HG02642 (cell line): Measurements from ENCODE around the gene LONRF2.

Experiments used
- ATAC-seq: cut with Tn5 transposase; IDR thresholded peaks from one replicate; pipeline ENCODE4 v1.9.1; 2021; ENCODE audit warnings: mild to moderate bottlenecking; ENCODE audit not compliant: unreplicated experiment, poor library complexity

Gene LONRF2

DNA sequence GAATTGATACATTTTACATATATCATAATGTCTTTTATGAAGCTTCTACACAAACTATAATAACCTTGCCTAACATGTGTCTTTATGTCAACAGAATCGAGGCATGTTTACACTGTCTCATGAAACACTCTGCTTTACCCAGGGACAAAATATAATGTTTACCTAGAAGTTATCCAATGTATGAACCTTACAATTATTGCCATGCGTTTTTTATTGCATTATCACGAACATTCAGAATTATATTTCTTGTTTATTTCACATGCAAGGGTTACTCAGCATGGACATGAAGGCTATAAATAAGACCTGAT lies 19.8 kb downstream of the LONRF2 start:
- no peak for ATAC-seq

DNA sequence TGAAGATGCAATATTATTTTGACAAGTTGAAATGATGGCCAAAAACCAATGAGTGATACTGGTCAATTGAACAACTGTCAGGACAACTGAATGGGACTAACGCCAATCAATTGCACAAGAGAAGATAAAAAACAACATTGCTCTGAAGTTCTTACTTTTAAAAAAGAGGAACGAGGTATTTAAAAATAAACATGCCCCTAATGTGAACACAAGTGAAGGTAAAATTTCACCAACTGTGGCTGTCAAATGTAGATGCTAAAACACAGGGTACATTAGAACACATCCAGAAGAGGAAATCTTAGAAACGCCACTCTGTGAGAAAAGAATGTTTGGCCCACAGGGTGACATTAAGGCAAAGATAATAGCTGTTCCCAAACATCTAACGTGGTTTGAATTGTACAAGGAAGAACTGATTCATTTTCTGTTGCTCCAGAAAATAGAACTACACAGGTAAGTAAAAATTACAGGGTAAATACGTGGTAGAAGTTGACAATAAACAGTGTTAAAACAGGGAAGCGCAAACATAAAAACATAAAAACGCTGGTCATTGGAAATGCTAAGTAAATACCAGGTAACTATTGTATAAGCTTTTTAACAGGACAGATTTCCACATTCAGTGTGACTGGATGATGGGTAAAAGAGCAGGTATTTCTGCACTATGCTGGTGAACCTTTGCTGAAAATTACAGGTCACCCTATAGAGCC lies 20.3 kb downstream of the LONRF2 start:
- ATAC-seq, result no peak

DNA sequence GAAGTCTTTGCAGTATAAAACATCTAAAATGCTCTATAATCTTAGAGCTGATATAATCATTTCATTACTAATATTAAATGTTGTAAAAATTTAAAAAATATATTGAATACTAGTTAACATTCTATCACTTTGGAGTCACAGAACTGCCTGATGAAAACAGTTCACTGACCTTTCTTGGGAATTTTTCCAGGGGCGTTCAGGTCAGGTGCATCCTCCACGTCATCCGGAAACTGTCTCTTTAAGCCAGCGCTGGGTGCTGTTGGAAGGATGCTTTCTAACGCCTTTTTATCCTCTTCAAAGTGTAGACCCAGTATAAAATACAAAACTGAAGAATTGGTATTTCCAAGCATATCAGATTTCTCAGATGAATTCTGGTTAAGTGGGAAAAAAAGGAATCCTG lies 22.8 kb downstream of the LONRF2 start:
- ATAC-seq, result no peak

DNA sequence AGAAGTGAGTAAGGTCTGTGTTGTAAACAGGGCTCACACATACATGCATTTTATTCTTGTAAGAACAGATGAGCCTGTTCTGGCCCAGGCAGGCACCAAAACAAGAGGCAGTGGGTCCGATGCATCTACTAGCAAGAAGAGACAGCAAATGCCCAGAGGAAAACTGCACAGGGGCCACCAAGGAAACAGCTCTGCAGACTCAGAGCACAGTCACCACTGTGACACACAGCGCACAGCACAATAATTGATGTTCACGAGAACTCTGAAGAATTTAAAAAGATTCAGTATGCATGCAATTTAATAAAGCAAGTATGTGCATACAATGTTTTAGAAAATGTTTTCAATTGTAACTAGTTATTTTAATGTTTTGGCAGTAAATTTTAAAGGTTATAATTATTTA lies 24.8 kb downstream of the LONRF2 start:
- no peak for ATAC-seq

DNA sequence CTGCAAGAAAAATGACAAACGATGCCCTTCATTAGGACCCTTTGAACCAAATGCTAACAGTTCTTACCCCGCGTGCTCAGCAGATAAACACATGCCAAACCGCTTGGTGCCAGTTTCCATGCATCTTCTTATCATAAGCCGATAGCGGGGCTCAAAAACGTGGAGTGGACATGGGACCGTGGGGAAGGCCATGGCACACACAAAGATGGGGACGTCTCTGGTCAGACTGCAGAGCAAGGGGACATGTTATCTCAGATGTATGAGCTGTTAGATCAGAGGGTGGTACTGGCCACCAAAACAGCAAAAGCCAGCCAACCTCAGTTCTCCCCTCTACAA lies 28.2 kb downstream of the LONRF2 start:
- ATAC-seq, result no peak

DNA sequence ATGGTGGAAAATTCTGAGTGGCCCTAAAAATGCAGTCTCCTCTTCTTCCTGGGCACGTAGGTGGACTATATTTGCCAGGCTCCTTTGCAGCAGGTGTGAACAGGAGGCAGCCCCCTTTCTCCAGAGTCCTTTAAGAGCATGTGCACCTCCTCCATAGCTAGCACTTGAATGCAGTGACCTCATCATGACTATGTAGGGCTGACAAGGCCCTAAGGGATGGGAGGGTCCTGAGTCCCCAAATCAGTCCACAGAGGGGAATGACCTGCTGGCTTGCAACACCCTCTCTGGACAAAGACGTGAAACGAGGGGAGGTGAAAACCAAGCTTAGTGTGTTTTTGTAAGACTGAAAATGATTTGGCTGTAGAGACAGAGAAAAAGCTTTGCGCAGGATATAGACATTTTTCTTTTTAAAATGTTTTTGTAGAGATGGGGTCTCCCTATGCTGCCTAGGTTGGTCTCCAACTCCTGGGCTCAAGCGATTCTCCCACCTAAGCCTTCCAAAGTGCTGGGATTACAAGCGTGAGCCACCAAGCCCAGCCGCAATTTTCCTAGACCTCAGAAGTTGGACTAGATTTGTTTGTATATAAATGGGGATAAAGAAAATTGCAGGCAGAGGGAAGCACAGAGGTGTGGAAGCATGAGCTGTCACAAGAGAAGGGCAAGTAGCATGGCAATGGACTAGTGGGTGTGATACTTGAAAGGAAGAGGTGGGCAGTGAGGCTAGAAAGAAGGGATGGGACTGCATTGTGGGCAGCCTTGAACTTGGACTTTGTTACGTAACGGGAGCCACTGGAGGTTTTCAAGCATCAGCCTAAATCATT lies 28.8 kb downstream of the LONRF2 start:
- ATAC-seq, result no peak

DNA sequence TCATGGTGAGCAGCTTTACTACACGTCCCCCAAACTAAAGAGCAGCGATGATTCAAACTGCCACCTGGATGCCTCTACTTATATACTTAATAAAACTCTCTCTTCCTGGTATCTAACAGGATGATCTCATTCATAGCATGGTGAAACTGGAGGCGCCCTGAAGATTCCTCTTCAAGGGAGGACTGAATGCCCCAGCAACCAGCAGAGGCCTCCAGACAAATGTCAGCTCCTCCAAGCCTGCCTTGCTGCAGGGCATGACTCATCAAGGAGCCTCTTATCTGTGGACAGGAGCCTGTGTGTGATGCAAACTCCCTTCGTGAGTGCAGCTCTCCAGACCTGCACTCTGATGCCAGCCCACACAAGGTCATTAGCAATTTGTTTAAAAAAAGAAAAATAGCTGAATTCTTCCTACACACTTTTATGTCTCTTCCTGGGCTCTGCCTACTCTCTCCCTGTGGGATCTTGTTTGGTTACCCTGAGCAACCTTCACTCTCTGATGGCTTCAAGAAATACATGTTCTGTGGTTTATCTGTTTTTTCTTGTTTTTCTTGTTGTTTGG lies 30.2 kb downstream of the LONRF2 start:
- ATAC-seq, result no peak

DNA sequence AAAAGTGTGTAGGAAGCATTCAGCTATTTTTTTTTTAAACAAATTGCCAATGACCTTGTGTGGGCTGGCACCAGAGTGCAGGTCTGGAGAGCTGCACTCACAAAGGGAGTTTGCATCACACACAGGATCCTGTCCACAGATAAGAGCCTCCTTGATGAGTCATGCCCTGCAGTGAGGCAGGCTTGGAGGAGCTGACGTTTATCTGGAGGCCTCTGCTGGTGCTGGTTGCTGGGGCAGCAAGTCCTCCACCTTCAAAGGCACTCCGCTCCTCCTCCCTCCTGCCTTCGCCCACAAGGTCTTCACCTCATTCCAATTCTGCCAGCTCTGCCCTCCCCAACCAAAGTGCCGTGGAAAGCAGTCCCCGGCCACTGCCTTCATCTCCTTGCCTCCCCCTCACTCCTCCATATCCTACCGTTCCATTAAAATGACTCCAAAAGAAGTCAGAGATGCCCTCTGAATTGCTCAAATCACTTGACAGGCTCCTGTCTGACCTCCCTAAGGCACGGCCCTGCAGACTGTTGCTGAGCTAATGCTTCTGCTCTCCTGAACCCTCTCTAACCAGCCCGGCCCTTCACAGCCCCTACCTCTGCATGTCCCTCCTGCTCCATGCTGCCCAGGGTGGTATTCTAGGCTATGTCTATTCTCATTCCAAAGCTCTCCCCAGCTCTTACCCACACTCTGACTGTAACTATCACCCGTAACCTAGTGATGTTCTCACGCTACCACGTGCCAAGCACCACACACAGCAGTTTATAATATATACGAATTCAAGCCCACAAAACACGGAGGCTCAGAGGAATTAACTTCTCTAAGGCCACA lies 30.9 kb downstream of the LONRF2 start:
- ATAC-seq, result no peak

DNA sequence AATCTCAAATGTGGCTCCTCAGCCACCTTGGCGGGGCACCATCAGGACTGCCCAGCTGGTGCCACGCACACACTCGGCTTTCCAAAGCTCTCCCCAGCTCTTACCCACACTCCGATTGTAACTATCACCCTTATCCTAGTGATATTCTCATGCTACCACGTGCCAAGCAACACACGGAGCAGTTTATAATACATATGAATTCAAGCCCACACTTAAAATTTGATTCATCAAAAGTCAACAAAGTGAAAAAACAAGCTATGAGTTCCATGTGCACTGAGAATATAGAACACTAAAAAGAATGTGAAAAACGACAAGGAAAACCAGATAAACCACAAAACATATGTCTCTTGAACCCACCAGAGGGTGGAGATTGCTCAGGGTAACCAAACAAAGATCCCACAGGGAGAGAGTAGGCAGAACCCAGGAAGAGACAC lies 31.6 kb downstream of the LONRF2 start:
- ATAC-seq, result no peak

DNA sequence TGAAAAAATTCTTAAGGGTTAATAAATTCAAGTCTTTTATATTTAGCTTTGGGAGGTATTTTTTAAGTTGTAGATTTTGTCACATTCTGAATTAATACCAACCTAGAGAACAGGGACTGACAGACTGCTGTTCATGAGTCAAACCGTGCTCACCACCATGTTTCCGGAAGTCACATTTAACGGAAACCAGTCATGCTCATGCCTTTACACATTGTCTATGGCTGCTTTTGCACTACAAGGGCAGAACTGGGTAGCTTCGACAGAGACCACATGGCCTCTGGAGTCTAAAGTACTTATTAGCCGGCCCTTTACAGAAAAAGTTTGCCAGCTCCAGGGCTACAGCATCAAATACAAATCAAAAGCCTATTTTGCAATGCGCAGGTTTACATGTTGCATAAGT lies 33.3 kb downstream of the LONRF2 start:
- no peak for ATAC-seq

DNA sequence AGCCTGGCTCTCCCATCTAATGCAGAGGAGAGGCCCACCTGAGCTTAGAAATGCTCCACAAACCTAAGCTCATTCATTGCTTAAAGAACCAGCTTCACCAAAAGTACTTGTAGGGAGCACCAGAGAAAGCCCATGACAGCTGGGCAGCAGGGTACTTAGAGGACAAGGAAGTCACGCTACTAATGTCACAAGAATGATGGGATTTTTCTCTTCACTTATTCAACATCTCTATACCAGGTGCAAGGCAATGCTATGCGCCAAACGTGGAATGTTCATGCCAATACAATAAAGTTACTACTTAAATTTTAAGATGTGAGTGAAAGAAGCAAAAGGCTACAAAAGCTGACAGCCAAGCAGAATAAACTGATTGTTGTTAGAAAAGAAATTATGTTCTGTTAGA lies 36.0 kb downstream of the LONRF2 start:
- ATAC-seq, result no peak

DNA sequence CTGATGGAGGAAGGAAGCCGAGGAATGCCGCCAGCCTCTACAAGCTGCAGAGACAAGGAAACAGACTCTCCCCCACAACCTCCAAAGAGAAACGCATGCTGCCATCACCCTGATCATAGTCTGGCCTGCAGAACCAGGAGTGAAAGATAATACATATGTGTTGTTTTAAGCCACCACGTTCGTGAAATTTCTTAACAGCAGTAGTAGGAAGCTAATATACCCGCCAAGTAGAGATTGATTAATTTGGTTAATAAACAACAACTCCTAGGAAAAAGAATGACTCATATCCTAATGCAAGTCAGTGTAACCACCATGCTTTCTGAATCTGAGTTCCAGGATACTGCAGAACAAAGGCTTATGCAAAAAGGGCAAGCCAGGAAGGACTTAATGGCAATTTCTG lies 36.6 kb downstream of the LONRF2 start:
- ATAC-seq, result no peak

DNA sequence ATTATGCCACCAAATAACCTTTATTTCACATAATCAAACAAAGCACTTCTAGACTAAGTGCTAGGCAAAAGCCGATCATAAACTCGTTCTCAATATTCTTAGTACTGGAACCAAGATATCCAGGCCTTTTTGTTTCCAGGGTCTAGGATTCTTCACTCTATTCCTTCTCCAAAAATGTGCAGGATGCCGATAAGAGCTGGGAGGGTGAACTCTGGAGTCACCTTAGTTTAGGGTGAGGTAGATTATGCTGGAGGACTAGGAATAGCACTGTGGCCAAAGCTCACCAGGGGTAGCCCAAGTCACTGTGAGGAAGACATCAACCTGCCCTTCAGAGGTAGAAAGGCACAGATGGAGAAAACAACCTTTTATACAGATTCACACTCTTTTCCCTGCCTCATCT lies 37.3 kb downstream of the LONRF2 start:
- no peak for ATAC-seq

DNA sequence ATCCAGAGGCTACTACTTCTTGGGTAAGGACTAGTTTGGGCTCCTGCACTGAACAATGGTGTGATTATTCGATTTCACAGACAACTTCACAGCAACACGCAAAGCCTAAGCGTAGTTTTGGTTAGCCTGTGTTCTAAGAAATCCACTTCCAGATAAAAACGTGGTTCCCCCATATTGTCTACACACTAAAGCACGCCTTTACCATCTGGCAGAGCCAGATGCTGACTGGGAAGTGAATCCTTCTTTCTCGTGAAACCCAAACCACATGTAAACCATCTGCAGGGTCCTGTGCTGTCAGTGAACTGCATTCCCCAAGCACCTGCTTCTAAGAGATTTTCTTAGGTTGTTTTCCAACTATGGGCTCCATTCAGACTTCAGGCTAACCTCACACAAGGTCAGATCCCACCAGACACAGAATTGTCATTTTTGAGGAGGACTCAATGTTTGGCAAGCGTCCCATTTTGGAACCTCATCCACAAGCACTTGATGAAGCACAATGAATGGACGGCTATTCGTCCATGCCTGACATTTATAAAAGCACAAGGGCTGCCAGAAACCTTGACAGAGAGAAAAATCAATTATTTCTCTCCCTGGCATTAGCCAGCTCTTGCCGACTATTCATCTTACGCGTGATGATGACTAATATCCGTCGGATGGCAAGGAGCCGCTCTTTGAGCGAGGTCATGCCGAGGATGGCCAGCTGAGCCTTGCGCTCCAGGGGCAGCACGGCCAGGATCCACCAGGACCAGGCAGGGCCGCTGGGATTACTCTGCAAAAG lies 38.4 kb downstream of the LONRF2 start:
- ATAC-seq, result no peak

DNA sequence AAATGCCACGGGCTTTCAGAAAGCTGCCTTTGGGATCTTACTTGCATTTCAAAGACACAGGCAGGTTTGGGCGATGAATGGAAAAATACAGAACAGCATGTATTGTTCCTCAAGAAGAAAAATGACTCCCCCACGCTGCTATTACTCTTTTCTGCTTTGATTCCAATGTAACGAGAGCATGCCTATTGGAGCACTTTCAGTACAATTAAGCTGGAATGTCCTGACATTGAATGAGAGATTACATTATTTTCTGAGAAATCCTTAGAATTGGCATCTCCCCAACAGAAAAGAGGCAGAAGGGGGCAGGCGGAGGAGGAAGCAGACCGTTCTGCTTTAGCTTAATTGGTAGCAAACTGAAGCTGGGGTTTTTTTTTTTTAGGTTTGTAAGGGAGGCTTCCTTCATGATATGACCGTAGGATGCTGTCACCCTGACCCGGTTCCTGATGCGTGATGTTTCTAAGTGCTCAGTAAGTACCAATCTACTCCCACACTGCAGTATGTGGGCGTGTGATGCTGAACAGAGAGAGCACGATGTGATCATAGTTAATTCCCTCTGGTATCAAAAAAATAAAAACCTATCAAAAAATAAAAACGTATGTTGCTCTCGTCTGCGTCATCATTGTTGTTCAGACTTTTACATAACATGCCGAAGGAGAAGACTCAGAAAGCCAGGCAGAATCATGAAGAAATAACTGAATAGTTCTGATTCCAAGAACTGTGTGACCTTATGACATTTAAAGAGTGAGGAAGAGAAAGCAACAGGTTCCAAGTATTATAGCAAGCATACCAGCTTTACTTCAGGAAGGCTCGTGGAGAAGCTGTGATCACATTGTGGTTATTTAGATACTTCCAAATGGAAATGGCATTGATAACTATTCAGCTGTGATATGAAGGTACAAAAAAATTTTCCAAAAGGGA lies 40.5 kb downstream of the LONRF2 start:
- no peak for ATAC-seq

DNA sequence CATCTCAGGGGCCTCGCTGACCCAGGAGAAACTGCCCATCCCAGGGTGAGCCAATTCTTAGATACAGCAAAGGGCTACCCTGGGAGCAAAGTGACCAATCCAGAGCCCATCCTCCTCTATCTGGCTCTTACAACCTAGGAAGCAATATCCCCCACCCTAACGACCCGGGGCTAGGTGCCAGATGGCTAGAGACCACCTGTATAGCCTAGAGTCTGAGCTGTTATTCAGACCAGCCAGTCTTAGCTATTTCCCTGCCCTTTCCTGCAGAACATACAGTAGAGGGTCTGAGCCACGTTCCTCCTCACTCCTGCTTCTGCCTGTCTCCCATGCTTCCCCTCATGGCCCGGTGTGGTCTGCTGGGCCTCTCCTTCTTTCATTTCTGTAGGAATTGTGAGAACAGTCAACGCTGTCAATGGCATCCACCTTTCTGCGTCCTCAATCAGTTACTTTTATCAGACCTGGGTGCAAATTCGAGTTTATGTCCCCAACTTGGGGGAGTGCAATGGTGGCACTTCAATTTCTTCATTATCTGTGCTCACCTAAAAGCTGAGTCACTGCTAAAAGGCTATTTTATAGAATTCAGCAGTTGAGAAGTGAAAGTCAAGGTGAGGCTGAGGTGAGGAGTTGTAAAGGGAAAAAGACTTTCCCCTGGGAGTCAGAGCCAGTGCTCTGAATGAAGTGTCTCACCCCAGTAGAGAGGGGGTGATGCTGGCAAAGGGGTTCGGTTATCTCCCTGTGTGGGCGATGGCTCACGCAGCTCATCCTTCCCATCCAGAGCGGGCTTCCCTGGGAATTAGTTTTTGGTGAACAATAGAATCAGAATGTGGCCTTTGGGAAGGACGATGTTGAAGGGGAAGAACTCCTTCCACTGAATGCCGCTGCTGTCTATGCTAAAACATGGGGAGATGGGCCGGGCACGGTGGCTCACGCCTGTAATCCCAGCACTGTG lies 42.4 kb downstream of the LONRF2 start:
- ATAC-seq, result no peak

DNA sequence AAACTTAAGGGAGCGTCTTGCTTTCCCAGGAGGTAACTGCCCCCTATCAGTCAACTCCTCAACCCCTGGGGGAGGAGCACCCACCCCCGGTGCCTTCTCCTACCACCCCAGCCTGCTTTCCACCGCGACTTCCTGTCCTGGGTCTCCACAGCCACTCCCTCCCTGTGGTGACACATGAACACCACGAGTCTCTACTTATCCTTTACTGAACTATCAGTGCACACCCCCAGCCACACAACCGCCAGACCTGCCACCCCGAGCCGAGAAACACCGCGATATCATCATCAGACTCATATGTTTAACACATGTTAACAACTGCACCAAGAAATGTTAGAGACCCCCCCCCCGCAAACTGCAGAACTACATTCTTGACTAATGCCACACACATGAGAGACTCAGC lies 43.3 kb downstream of the LONRF2 start:
- no peak for ATAC-seq

DNA sequence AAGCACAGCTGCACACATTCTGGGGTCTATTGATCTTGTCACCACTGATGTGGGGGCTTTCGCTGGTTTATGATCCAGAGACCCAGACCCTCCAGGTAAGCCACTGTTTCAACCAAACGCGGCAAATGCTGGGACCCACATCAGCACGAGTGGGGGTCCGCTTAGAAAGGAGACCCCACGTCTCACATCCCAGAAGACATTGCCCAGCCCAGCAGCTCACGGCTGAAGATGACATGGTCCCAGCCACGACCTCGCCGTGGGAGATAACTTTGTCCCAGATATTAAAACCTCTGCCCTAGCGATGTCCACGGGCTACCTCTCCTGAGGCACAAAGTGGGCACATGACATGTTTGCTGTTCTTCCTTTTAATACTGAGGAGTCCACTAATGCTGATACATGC lies 43.8 kb downstream of the LONRF2 start:
- no peak for ATAC-seq
